Heart right ventricle (tissue), 16 donors: ENCODE data around the gene PCCA. TPM values are rescaled to one million over a fixed set of nuclear protein-coding genes. Genes with fewer than 3 reads are reported as not detected.

Experiments
- ATAC-seq, 8 donors: fragments of 200-7000 bp; cut with Tn5 transposase; one replicate each; pipeline ENCODE4 v1.9.1; 2020; ENCODE audit warnings: mild to moderate bottlenecking in 8 of 8, moderate library complexity in 8 of 8, moderate number of reproducible peaks in 1 of 8
- DNase-seq, 2 donors: peaks; one replicate each; pipeline ENCODE4 v3.0.0-alpha.2; 2020
- H3K27ac ChIP-seq, 10 donors: fragments of 200-600 bp; sonication (generic) in 2 of 10; one replicate each; pipeline versions ENCODE4 v1.5.0 to v1.8.0; 2020 to 2022; ENCODE audit warnings: mild to moderate bottlenecking in 3 of 10
- H3K27me3 ChIP-seq, 7 donors: fragments of 200-600 bp; one replicate each; pipeline ENCODE4 v1.8.0; 2021 to 2022; ENCODE audit warnings: mild to moderate bottlenecking in 2 of 7
- H3K36me3 ChIP-seq, 9 donors: fragments of 200-600 bp; sonication (generic) in 1 of 9; one replicate each; pipeline versions ENCODE4 v1.5.0 to v1.8.0; 2020 to 2022; ENCODE audit warnings: mild to moderate bottlenecking in 2 of 9
- H3K4me1 ChIP-seq, 9 donors: fragments of 200-600 bp; sonication (generic) in 1 of 9; one replicate each; pipeline versions ENCODE4 v1.5.0 to v1.8.0; 2020 to 2022; ENCODE audit warnings: mild to moderate bottlenecking in 4 of 9
- H3K4me3 ChIP-seq, 10 donors: fragments of 200-600 bp; sonication (generic) in 2 of 10; one replicate each; pipeline versions ENCODE4 v1.5.0 to v1.8.0; 2020 to 2022; ENCODE audit warnings: mild to moderate bottlenecking in 7 of 10, moderate library complexity in 2 of 10
- H3K9me3 ChIP-seq, 11 donors: fragments of 200-600 bp in 10 of 11; sonication (generic) in 2 of 11; one replicate each; pipeline versions ENCODE4 v1.5.0 to v1.8.0; 2013 to 2022; ENCODE audit warnings: mild to moderate bottlenecking in 2 of 11, control low read depth in 1 of 11, moderate library complexity in 1 of 11
- WGBS, 2 donors: extraction: QIAGEN DNeasy Blood & Tissue Kit; methylation state at CpG; one replicate each; pipeline ENCODE4 v1.1.7; 2013; ENCODE audit warnings: inconsistent platforms in 1 of 2; 5-methylcytosine and 5-hydroxymethylcytosine counted together
- intact Hi-C, 10 donors: fragments of 100-400 bp; cut with DNase I; formaldehyde crosslinking; loops; one replicate each; pipeline versions ENCODE4 v1.11.1 to v1.14.2; 2022
- polyA plus RNA-seq, 2 donors: library from polyadenylated mRNA; stranded (reverse); fragments of 200-250 nt; gene quantifications; one replicate each; pipeline ENCODE4 v1.2.3, GENCODE V29; 2013
- total RNA-seq, 10 donors: library from RNA; stranded (reverse); fragmentation: NEBNext Ultra II Directional in 3 of 10; extraction: Animal tissue kit (Norgen Biotek cat#: 25700) in 3 of 10; gene quantifications; one replicate each; pipeline versions ENCODE4 v1.2.1 to v1.2.4, GENCODE V29; 2021 to 2023
- TF ChIP-seq, protein P1 (sequence below), 9 donors: fragments of 200-600 bp; sonication (generic) in 2 of 9; IDR thresholded peaks; one replicate each; pipeline versions ENCODE4 v1.5.0 to v1.8.0; 2021 to 2022; ENCODE audit warnings: antibody characterized with exemption in 9 of 9, mild to moderate bottlenecking in 5 of 9, moderate library complexity in 1 of 9
- donor health status: Arrhythmogenic right ventricular cardiomyopathy.
- donor health status: ischemic (EF 13 %, LVEDD 7.1; RV severe dilation, severe dysfunction).
- donor health status: healthy with polysubstance abuse.
- donor health status: DM: no; HTN: yes; CAD: no.
- donor health status: DM: no; HTN: no; CAD: no.
- donor health status: ischemic (EF 25% LVEDD 6.9; RV normal size, moderate dysfunction).
- donor health status: ischemic (EF 25% LVEDD 5.7; RV mildly dilated, moderate dysfunction).
- donor health status: healthy.
- donor health status: DM: yes; HTN: yes; CAD: no.
- donor health status: Ischemic cardiomyopathy.
- donor health status: ischemic (EF 35%, LVEDD 5.7; RV mildly dilated, moderate dysfunction).
- donor health status: nonischemic (EF 11% LVEDD 7.7; RV severe dilation, severe dysfunction).
- donor health status: DM: yes; HTN: yes; CAD: no.
- donor health status: PGD.
- donor health status: ischemic (EF 29% LVEDD 5.4; RV normal size, mild dysfunction).
- donor health status: nonischemic (EF 23%, LVEDD 6.1; RV moderate dilation, normal function).

PCCA gene
- total and polyA plus RNA-seq, 12 donors = 21.2 to 71.9 (median 60.7) TPM

DNA sequence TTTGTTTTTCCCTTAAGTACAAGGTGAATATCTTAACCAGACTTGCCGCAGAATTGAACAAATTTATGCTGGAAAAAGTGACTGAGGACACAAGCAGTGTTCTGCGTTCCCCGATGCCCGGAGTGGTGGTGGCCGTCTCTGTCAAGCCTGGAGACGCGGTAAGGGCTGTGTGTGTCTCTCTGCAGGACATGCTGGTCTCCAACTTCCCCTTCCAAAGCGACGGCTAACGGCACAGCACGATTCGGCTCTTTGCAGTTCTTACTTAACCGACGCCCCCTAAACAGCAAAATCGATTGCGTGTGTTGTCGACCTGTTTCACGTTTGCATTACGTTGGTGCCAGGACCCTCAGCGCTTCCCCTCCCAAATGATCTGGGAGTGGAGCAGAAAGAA, 426.5 kb downstream of the PCCA start:
- ATAC-seq (no peak), DNase-seq (no peak)
- TF ChIP-seq, protein P1, sequence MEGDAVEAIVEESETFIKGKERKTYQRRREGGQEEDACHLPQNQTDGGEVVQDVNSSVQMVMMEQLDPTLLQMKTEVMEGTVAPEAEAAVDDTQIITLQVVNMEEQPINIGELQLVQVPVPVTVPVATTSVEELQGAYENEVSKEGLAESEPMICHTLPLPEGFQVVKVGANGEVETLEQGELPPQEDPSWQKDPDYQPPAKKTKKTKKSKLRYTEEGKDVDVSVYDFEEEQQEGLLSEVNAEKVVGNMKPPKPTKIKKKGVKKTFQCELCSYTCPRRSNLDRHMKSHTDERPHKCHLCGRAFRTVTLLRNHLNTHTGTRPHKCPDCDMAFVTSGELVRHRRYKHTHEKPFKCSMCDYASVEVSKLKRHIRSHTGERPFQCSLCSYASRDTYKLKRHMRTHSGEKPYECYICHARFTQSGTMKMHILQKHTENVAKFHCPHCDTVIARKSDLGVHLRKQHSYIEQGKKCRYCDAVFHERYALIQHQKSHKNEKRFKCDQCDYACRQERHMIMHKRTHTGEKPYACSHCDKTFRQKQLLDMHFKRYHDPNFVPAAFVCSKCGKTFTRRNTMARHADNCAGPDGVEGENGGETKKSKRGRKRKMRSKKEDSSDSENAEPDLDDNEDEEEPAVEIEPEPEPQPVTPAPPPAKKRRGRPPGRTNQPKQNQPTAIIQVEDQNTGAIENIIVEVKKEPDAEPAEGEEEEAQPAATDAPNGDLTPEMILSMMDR (IDR thresholded peaks at IDR 0.05) = no peak
- H3K4me1 ChIP-seq = peaks cover 0 to 21% (median 7%) of the 10 kb centered on the region in 9 donors
- no peaks in the 10 kb centered on the region for H3K9me3 ChIP-seq
- intact Hi-C loops = loop anchor here (1.0 to 10.0 kb wide), 8 partner anchors 281 to 861 kb away; no protein-coding TSS in a partner anchor
- H3K27ac ChIP-seq = no peak overlapping the region
- H3K36me3 ChIP-seq = peaks cover 0 to 11% (median 0%) of the 10 kb centered on the region in 9 donors
- no peaks in the 10 kb centered on the region for H3K27me3 ChIP-seq
- 78 to 79% methylated on average over 20 of the region's 20 CpGs for WGBS, 2 donors
- H3K4me3 ChIP-seq = no peak overlapping the region

DNA sequence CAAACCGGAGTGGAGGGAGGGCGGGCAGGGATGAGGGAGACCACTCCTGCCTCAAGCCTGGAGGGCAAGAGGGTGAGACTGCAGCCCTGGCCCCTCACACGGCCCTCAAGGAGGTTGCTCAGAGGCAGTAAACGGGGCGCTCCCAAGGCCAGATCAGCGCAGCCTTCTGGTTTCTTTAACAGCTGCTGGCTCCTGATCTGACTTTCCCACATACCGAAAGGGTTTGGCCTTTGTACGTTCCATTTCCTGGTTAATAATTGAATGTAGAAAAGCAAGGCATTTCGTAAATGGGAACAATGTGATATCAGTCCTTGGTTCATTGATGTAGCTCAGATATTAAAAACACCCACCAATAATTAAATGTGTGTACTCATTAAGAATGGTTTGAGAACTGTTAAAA, 428.2 kb downstream of the PCCA start:
- TF ChIP-seq, protein P1 (IDR thresholded peaks at IDR 0.05) = no peak
- H3K4me3 ChIP-seq = no peak overlapping the region
- no peak for ATAC-seq
- DNase-seq = no peak
- 90 to 96% methylated on average over 9 of the region's 9 CpGs for WGBS, 2 donors
- intact Hi-C loops = loop anchor here in 8 of 10 donors (5.0 to 10.0 kb wide), 5 partner anchors 282 to 862 kb away; no protein-coding TSS in a partner anchor
- H3K27ac ChIP-seq = no peak overlapping the region
- peaks cover 0 to 8% (median 0%) of the 10 kb centered on the region in 7 donors for H3K27me3 ChIP-seq
- H3K4me1 ChIP-seq = peaks cover 0 to 16% (median 0%) of the 10 kb centered on the region in 9 donors
- H3K9me3 ChIP-seq = no peaks in the 10 kb centered on the region
- peaks cover 0 to 11% (median 0%) of the 10 kb centered on the region in 9 donors for H3K36me3 ChIP-seq

- H3K27me3 ChIP-seq = peaks cover 0 to 8% (median 0%) of the 10 kb centered on the region in 7 donors
- no peak overlapping the region for H3K4me3 ChIP-seq
- no peaks in the 10 kb centered on the region for H3K9me3 ChIP-seq
- no peak overlapping the region for H3K27ac ChIP-seq
- no peak for DNase-seq
- H3K36me3 ChIP-seq = peaks cover 0 to 11% (median 0%) of the 10 kb centered on the region in 9 donors
- intact Hi-C loops = loop anchor here in 8 of 10 donors (5.0 to 10.0 kb wide), 5 partner anchors 283 to 863 kb away; no protein-coding TSS in a partner anchor
- 85 to 89% methylated on average over 13 of the region's 13 CpGs for WGBS, 2 donors
- no peak for ATAC-seq
- TF ChIP-seq, protein P1 (IDR thresholded peaks at IDR 0.05) = no peak
- peaks cover 0 to 16% (median 0%) of the 10 kb centered on the region in 9 donors for H3K4me1 ChIP-seq
Measured at GRCh38 chr13:100517728-100518127, 428.8 kb downstream of the PCCA start.

DNA sequence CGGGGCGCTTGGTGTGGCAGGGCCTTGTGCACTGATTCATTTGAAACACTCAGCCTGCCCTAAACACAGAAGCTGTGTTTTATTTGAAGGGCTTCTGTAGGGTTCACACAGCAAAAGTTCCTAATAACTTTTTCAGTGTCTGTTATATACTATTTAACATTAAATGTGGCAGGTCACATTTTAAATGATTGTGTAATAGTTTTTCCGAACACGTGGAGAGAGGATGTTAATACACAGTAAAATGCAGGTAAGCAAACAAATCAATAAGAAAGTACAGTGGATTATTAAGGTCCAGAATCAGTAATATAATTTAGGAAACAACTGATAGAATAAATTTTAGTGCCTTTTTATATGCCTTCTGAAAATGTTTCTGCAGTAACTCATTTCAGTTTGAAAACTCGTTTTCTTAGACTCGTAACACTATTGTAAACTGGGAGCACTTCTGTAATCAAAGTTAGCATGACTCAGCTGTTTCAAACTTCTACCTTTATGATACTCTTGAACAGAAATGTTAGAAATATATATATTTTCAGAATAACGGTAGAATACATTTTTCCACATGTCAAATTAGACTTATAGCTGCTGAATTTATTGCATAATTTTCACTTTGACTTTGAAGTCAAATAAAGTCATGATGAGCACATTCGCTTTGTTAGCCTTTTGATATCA, 429.6 kb downstream of the PCCA start:
- TF ChIP-seq, protein P1 (IDR thresholded peaks at IDR 0.05) = no peak
- WGBS, 2 donors = 97 to 98% methylated on average over 8 of the region's 8 CpGs
- intact Hi-C loops = loop anchor here in 8 of 10 donors (5.0 to 10.0 kb wide), 5 partner anchors 284 to 864 kb away; no protein-coding TSS in a partner anchor
- H3K4me1 ChIP-seq = peaks cover 0 to 15% (median 0%) of the 10 kb centered on the region in 9 donors
- ATAC-seq (no peak), DNase-seq (no peak)
- peaks cover 0 to 11% (median 0%) of the 10 kb centered on the region in 9 donors for H3K36me3 ChIP-seq
- H3K9me3 ChIP-seq = no peaks in the 10 kb centered on the region
- peaks cover 0 to 8% (median 0%) of the 10 kb centered on the region in 7 donors for H3K27me3 ChIP-seq
- no peak overlapping the region for H3K4me3 ChIP-seq
- H3K27ac ChIP-seq = no peak overlapping the region
